MM.1S (cell line): ENCODE measurements around the gene GID4.

Source experiments
- DNase-seq: peaks from one replicate; pipeline ENCODE4 v3.0.0-alpha.2; 2015
- H2AFZ ChIP-seq: fragments of 300-600 bp; sonication (generic); 2 replicates; pipeline ENCODE4 v1.6.0; 2016; ENCODE audit warnings: antibody characterized with exemption, low read length
- H3F3A ChIP-seq: fragments of 300-600 bp; sonication (generic); 2 replicates; pipeline ENCODE4 v1.6.1; 2016; ENCODE audit warnings: mild to moderate bottlenecking, antibody characterized with exemption, low read length, moderate library complexity, mixed read lengths; ENCODE audit not compliant: insufficient read depth
- H3K27ac ChIP-seq: fragments of 300-600 bp; sonication (generic); 2 replicates; pipeline ENCODE4 v1.5.1; 2016; ENCODE audit warnings: mild to moderate bottlenecking, low read length
- H3K27me3 ChIP-seq: fragments of 300-600 bp; sonication (generic); replicated peaks from 2 replicates; pipeline ENCODE4 v1.6.0; 2016; ENCODE audit warnings: low read length; ENCODE audit not compliant: insufficient read depth
- H3K36me3 ChIP-seq: fragments of 300-600 bp; sonication (generic); replicated peaks from 2 replicates; pipeline ENCODE4 v1.6.1; 2016; ENCODE audit warnings: mild to moderate bottlenecking, low read length, mixed read lengths; ENCODE audit not compliant: insufficient read depth
- H3K4me1 ChIP-seq: fragments of 300-600 bp; sonication (generic); 2 replicates; pipeline ENCODE4 v1.6.1; 2016; ENCODE audit warnings: low read length, mixed read lengths
- H3K4me2 ChIP-seq: fragments of 300-600 bp; sonication (generic); 2 replicates; pipeline ENCODE4 v1.6.0; 2016; ENCODE audit warnings: low read depth, low read length
- H3K4me3 ChIP-seq: fragments of 300-600 bp; sonication (generic); 2 replicates; pipeline ENCODE4 v1.5.1; 2016; ENCODE audit warnings: low read length, mixed read lengths
- H3K79me2 ChIP-seq: fragments of 300-600 bp; sonication (generic); 2 replicates; pipeline ENCODE4 v1.6.1; 2016; ENCODE audit warnings: mixed run types, low read length, mixed read lengths
- H3K9ac ChIP-seq: fragments of 300-600 bp; sonication (generic); 2 replicates; pipeline ENCODE4 v1.6.1; 2016; ENCODE audit warnings: low read length, mixed read lengths
- H3K9me2 ChIP-seq: fragments of 300-600 bp; sonication (generic); replicated peaks from 2 replicates; pipeline ENCODE4 v1.6.1; 2016; ENCODE audit warnings: mild to moderate bottlenecking, low read length, mixed read lengths; ENCODE audit not compliant: insufficient read depth
- H3K9me3 ChIP-seq: fragments of 300-600 bp; sonication (generic); replicated peaks from 2 replicates; pipeline ENCODE4 v1.6.1; 2016; ENCODE audit warnings: mild to moderate bottlenecking, low read length, mixed read lengths; ENCODE audit not compliant: insufficient read depth
- H4K20me1 ChIP-seq: fragments of 300-600 bp; sonication (generic); 2 replicates; pipeline ENCODE4 v1.6.1; 2016; ENCODE audit warnings: mild to moderate bottlenecking, low read length, moderate library complexity, mixed read lengths; ENCODE audit not compliant: insufficient read depth
- CTCF ChIP-seq: fragments of 300-600 bp; sonication (generic); IDR thresholded peaks from 2 replicates; pipeline ENCODE4 v1.5.1; 2016; ENCODE audit warnings: antibody characterized with exemption, low read length, mixed read lengths
- EZH2 ChIP-seq: fragments of 300-600 bp; sonication (generic); optimal IDR thresholded peaks from 2 replicates; pipeline ENCODE3; 2017; ENCODE audit warnings: low read depth, mild to moderate bottlenecking, antibody characterized with exemption, low read length, mixed read lengths
- EZH2phosphoT487 ChIP-seq: fragments of 300-600 bp; sonication (generic); IDR thresholded peaks from 2 replicates; pipeline ENCODE4 v1.6.1; 2018; ENCODE audit warnings: antibody characterized with exemption, low read length

GID4 gene

GRCh38 chr17:18056214-18056613 lies 17.0 kb downstream of the GID4 start:
- H3K9me3 ChIP-seq = no peaks in the 10 kb centered on the region
- H3K79me2 ChIP-seq = no peaks in the 10 kb centered on the region
- no peaks in the 10 kb centered on the region for H3K4me1 ChIP-seq
- H2AFZ ChIP-seq = no peak overlapping the region
- H3K27ac ChIP-seq = no peak overlapping the region
- no peak overlapping the region for H3K4me3 ChIP-seq
- H4K20me1 ChIP-seq = no peaks in the 10 kb centered on the region
- H3K36me3 ChIP-seq = no peaks in the 10 kb centered on the region
- no peak overlapping the region for H3K9ac ChIP-seq
- no peaks in the 10 kb centered on the region for H3F3A ChIP-seq
- TF ChIP-seq CTCF = no peak
- no peak for TF ChIP-seq EZH2phosphoT487
- TF ChIP-seq EZH2 = no peak
- H3K27me3 ChIP-seq = no peaks in the 10 kb centered on the region
- no peaks in the 10 kb centered on the region for H3K9me2 ChIP-seq
- no peak overlapping the region for H3K4me2 ChIP-seq
- no peak for DNase-seq

GRCh38 chr17:18059283-18059682 lies 20.1 kb downstream of the GID4 start:
- Histone ChIP-seq H3K36me3 (no peaks in the 10 kb centered on the region), H3K27me3 (no peaks in the 10 kb centered on the region), H3K4me3 (no peak overlapping the region), H3K9ac (no peak overlapping the region), H3K4me1 (no peaks in the 10 kb centered on the region), H3K79me2 (no peaks in the 10 kb centered on the region), H3F3A (no peaks in the 10 kb centered on the region), H2AFZ (no peak overlapping the region), H3K27ac (no peak overlapping the region), H3K4me2 (no peak overlapping the region), H4K20me1 (no peaks in the 10 kb centered on the region), H3K9me3 (no peaks in the 10 kb centered on the region), H3K9me2 (no peaks in the 10 kb centered on the region)
- DNase-seq = no peak
- TF ChIP-seq EZH2phosphoT487 (no peak), CTCF (no peak), EZH2 (no peak)

- H3K9me3 ChIP-seq = no peaks in the 10 kb centered on the region
- no peak overlapping the region for H3K27ac ChIP-seq
- H3K4me3 ChIP-seq = no peak overlapping the region
- H2AFZ ChIP-seq = no peak overlapping the region
- DNase-seq = no peak
- H3K4me2 ChIP-seq = no peak overlapping the region
- no peaks in the 10 kb centered on the region for H3K9me2 ChIP-seq
- H3K9ac ChIP-seq = no peak overlapping the region
- no peaks in the 10 kb centered on the region for H4K20me1 ChIP-seq
- H3K4me1 ChIP-seq = no peaks in the 10 kb centered on the region
- no peaks in the 10 kb centered on the region for H3K79me2 ChIP-seq
- H3F3A ChIP-seq = no peaks in the 10 kb centered on the region
- TF ChIP-seq EZH2phosphoT487 = no peak
- H3K36me3 ChIP-seq = no peaks in the 10 kb centered on the region
- H3K27me3 ChIP-seq = no peaks in the 10 kb centered on the region
Observed at GRCh38 chr17:18064053-18064452, 24.8 kb downstream of the GID4 start.

GRCh38 chr17:18065546-18065945 lies 26.3 kb downstream of the GID4 start:
- H3F3A ChIP-seq = no peaks in the 10 kb centered on the region
- no peaks in the 10 kb centered on the region for H3K9me2 ChIP-seq
- no peak for TF ChIP-seq EZH2
- TF ChIP-seq EZH2phosphoT487 = no peak
- TF ChIP-seq CTCF = no peak
- H3K79me2 ChIP-seq = no peaks in the 10 kb centered on the region
- no peaks in the 10 kb centered on the region for H3K36me3 ChIP-seq
- H3K4me3 ChIP-seq = no peak overlapping the region
- no peak overlapping the region for H3K27ac ChIP-seq
- no peak overlapping the region for H2AFZ ChIP-seq
- no peaks in the 10 kb centered on the region for H4K20me1 ChIP-seq
- no peaks in the 10 kb centered on the region for H3K27me3 ChIP-seq
- no peak overlapping the region for H3K4me2 ChIP-seq
- no peak for DNase-seq
- H3K4me1 ChIP-seq = no peaks in the 10 kb centered on the region
- H3K9me3 ChIP-seq = no peaks in the 10 kb centered on the region
- H3K9ac ChIP-seq = no peak overlapping the region
